Epithelial cell of proximal tubule (primary cell): ENCODE measurements around the gene MAP7. TPM values are rescaled to one million over a fixed set of nuclear protein-coding genes. Genes with fewer than 3 reads are reported as not detected.

ENCODE experiments used
- DNase-seq: peaks from one replicate; pipeline ENCODE4 v3.0.0-alpha.2; 2011; ENCODE audit warnings: low read depth
- H3K4me3 ChIP-seq: 2 replicates; pipeline ENCODE4 v1.5.1; 2011; ENCODE audit warnings: low read depth, mild to moderate bottlenecking, low read length
- total RNA-seq: library from RNA; depleted of rRNA; stranded (reverse); fragments of >200 nt; gene quantifications from 2 replicates; pipeline ENCODE4 v1.2.3, GENCODE V29; 2015
- TF ChIP-seq, protein P1 (sequence below): conservative IDR thresholded peaks from 2 replicates; pipeline ENCODE4 v1.5.1; 2012; ENCODE audit warnings: low read depth, mild to moderate bottlenecking, low read length

MAP7 gene
- total RNA-seq, 1 donor from 2014 or later: 16.1 TPM

DNA sequence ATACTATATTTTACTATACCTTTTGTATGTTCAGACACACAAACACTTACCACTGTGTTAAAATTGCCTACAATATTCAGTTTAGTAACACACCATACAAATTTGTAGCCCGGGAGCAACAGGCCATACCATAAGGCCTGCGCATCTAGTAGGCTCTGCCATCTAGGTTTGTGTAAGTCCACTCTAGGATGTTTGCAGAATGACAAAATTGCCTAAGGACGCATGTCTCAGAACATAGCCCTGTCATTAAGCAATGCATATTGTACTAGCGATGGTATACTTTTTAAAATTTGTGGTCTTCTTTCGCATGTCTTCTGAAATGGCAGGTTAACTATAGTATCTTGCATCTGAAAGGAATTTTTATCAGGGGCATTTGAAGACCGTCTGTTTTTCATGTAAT, 26.6 kb upstream of the MAP7 start:
- TF ChIP-seq, protein P1, sequence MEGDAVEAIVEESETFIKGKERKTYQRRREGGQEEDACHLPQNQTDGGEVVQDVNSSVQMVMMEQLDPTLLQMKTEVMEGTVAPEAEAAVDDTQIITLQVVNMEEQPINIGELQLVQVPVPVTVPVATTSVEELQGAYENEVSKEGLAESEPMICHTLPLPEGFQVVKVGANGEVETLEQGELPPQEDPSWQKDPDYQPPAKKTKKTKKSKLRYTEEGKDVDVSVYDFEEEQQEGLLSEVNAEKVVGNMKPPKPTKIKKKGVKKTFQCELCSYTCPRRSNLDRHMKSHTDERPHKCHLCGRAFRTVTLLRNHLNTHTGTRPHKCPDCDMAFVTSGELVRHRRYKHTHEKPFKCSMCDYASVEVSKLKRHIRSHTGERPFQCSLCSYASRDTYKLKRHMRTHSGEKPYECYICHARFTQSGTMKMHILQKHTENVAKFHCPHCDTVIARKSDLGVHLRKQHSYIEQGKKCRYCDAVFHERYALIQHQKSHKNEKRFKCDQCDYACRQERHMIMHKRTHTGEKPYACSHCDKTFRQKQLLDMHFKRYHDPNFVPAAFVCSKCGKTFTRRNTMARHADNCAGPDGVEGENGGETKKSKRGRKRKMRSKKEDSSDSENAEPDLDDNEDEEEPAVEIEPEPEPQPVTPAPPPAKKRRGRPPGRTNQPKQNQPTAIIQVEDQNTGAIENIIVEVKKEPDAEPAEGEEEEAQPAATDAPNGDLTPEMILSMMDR: no peak
- H3K4me3 ChIP-seq: no peak overlapping the region
- no peak for DNase-seq

DNA sequence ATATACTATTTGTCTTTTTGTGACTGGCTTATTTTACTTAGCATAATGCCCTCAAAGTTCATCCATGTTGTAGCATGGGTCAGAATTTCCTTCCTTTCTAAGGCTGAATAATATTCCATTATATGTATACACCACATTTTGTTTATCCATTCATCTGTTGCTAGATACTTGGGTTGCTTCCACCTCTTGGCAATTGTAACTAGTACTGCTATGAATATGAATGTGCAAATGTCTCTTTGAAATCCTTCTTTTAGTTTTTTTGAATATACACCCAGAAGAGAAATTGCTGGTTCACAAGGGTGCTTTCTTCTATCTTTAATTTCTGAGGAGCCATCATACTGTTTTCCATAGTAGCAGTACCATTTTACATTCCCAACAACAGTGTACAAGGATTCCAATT, 21.3 kb upstream of the MAP7 start:
- DNase-seq: no peak
- H3K4me3 ChIP-seq: no peak overlapping the region
- TF ChIP-seq, protein P1: no peak

DNA sequence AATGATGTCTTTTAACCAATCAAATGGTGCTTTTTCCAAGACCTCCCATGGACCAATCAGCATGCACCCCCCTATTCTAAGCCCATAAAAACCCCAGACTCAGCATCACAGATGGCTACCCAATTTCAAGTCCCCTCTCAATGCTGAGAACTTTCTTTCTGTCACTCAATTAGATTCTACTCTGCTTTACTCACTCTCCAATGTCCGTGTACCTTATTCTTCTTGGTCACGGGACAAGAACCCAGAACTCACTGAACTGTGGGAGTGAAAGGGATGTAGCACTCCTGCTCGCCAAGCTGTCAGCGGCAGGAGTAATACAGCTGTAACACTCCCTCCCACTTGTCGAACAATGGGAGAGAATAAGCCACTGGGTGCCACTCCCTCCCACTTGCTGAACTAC, 20.8 kb upstream of the MAP7 start:
- TF ChIP-seq, protein P1: no peak
- no peak for DNase-seq
- H3K4me3 ChIP-seq: no peak overlapping the region

DNA sequence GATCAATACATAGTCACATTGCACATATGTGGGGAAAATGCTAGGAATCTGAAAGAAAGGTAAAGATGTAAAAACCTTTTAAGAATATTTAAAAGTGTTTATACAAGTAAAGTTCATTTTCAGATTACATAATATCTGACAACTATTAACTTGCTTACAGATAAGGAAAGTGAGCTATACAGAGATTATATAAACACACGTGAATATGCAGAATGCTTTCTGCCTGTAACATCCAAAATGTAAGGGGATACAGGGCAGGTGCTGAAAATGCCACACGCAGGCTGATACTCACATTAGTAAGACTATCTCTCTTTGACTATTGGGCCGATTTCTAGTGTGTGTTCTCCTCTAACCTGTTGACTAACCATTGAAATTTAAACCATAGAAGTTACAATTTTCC, 17.9 kb upstream of the MAP7 start:
- TF ChIP-seq, protein P1: no peak
- H3K4me3 ChIP-seq: no peak overlapping the region
- no peak for DNase-seq

DNA sequence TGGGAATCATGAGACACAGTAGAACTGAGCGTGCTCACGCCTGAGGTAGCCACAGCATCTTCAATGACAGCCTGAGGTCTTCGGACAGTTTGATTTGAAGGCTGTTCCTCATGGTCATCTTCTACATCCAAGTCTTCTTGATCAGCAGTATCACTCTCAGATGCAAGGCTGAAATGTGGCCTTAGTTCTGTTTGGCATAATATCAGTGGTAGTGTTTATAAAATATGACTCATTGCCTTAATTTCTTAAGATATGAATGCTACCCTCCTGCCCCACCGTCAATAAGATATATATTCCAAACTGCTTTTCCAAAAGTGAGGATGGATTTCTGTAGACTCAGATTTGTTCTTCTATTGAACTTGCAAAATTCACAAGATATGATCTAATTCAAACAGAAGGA, 17.5 kb upstream of the MAP7 start:
- H3K4me3 ChIP-seq: no peak overlapping the region
- TF ChIP-seq, protein P1: no peak
- no peak for DNase-seq

DNA sequence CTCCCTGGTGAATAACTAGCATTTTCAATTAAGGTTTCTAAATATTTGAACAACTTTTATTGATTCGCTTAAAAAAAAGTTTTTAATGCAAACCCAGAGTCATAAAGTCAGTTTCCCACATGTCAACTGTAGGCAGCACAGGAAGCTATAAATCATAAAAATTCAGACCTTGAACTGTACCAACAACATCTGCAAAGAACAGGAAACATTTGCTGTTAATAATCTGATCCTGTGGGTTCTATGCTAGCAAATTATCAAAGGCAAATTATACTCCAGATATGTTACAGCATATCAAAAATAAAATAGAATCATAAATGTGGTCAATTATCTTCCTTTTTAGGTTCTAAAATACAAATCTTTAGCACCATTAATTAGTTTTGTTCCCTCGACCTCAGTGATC, 16.6 kb upstream of the MAP7 start:
- no peak overlapping the region for H3K4me3 ChIP-seq
- TF ChIP-seq, protein P1: no peak
- DNase-seq: no peak

DNA sequence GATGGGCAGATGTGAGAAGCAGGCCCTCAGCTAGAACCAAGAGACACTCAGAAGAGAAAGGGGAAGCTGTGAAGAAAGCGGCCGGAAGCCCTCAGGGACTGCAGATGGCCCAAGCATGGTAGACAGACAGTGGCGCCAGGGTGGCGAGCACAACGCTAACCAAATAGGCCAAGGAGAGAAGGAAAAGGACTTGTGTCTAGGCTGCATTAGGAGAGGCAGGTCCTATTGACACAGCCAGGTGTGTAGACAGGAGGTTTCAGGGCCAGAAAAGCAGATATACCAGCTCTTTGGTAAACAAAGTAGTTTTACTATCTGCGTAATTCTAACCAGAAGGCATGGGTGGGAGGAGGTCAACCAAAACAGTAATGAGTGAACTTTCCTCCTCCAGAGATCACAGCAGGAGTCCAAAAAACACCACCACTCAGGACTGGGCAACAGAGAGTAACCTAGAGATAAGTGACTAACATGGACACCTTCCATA, 15.8 kb upstream of the MAP7 start:
- no peak overlapping the region for H3K4me3 ChIP-seq
- no peak for DNase-seq
- TF ChIP-seq, protein P1: no peak
